Upper lobe of left lung (tissue), 6 donors: ENCODE data around the gene GALNT3. TPM values are rescaled to one million over a fixed set of nuclear protein-coding genes. Genes with fewer than 3 reads are reported as not detected.
A peak's percentile ranks its signal among the peaks of the same experiment; 100 is the strongest.

Experiments
- ATAC-seq, 2 donors: fragments of 200-7000 bp; cut with Tn5 transposase; one replicate each; pipeline ENCODE4 v1.9.1; 2022; ENCODE audit warnings: mild to moderate bottlenecking in 2 of 2, moderate library complexity in 2 of 2; ENCODE audit not compliant: low FRiP score in 2 of 2
- DNase-seq, 2 donors: peaks; one replicate each; pipeline ENCODE4 v3.0.0-alpha.2; 2019 to 2020
- H3K27ac ChIP-seq, 4 donors: fragments of 200-600 bp; sonication (generic); one replicate each; pipeline ENCODE4 v1.5.1; 2016 to 2019
- H3K27me3 ChIP-seq, 4 donors: fragments of 200-600 bp; sonication (generic); one replicate each; pipeline ENCODE4 v1.5.1; 2017 to 2019
- H3K36me3 ChIP-seq, 4 donors: fragments of 200-600 bp; sonication (generic); one replicate each; pipeline ENCODE4 v1.5.1; 2016 to 2019
- H3K4me1 ChIP-seq, 4 donors: fragments of 200-600 bp; sonication (generic); one replicate each; pipeline ENCODE4 v1.5.1; 2018 to 2019
- H3K4me3 ChIP-seq, 4 donors: fragments of 200-600 bp; sonication (generic); one replicate each; pipeline ENCODE4 v1.5.1; 2017 to 2019; ENCODE audit warnings: mild to moderate bottlenecking in 2 of 4, moderate library complexity in 1 of 4
- H3K9me3 ChIP-seq, 4 donors: fragments of 200-600 bp; sonication (generic); one replicate each; pipeline ENCODE4 v1.5.1; 2018 to 2019
- EP300 ChIP-seq, 4 donors: sonication (generic); formaldehyde crosslinking; IDR thresholded peaks; one replicate each; pipeline ENCODE4 v1.5.1; 2017; ENCODE audit warnings: antibody characterized with exemption in 4 of 4, control low read depth in 2 of 4
- POLR2A ChIP-seq, 4 donors: fragments of 450-650 bp; IDR thresholded peaks; one replicate each; pipeline ENCODE4 v1.5.1; 2016 to 2017; ENCODE audit warnings: antibody characterized with exemption in 4 of 4, mild to moderate bottlenecking in 2 of 4
- POLR2AphosphoS5 ChIP-seq, 2 donors: sonication (generic); formaldehyde crosslinking; IDR thresholded peaks; one replicate each; pipeline ENCODE4 v1.5.1; 2017; ENCODE audit warnings: antibody characterized with exemption in 2 of 2
- WGBS, 2 donors: methylation state at CpG; one replicate each; pipeline ENCODE4 v1.1.5; 2017 to 2018; 5-methylcytosine and 5-hydroxymethylcytosine counted together
- total RNA-seq, 6 donors: library from RNA; depleted of rRNA in 4 of 6; stranded (reverse); fragments of >200 nt in 4 of 6; gene quantifications; one replicate each; pipeline versions ENCODE4 v1.1.0 to v1.2.1, GENCODE V29; 2016 to 2021
- TF ChIP-seq, protein P1 (sequence below), 6 experiments: fragments of 450-650 bp in 4 of 6; fragments of 200-600 bp in 2 of 6; sonication (generic) in 2 of 6; IDR thresholded peaks; one replicate each; pipeline ENCODE4 v1.5.1; 2016 to 2019; ENCODE audit warnings: antibody characterized with exemption in 6 of 6
- donor health status: DM: no; HTN: no; CAD: no; lungs with moderate emphysema.
- donor health status: DM: no; HTN: yes; CAD: no; lungs with severe emphysema.

The GALNT3 gene
- 10 to 100 TPM; 14.9 to 52.3 (median 28.7) TPM for total RNA-seq

DNA sequence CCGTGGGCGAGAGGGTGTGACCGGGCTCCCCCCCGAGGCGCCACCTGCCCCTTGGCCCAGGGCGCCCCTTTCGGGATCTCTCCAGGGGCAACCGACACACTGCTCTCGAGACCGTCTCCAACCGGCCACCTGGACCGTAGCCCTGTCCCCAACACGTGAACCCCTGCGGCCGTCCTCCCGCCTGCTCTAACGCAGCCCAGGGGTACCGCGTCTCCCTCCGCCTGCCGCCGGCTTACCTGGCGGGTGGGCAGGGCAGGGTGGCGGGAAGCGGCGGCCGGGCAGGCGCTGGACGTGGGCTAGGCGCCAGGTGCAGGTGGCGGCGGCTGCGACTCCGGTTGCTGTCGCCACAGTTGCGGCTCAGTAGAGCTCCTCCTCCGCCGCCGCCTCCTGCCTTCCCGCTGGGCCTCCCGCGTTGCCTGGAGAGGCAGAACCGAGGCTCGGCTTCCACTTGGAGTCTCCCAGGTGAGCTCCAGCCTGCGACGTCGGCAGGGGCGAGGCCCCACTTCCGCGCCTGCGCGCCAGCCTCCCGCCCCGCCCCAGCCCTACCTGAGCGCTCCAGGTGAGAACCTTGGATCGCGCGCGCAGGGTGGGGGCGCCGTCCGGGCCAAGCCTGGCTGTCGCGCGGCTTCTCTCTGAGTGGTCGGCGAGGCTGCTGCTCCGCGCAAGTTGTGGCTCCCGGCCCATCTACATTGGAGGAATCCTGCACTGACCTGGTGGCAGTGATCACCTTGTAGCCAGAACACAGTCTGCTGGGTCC is at the start of gene GALNT3:
TSS of gene GALNT3 (minus strand) at position 469 of the 757 bp plus-strand sequence. CDS start 23,547 bp downstream, outside the sequence.
- DNase-seq (peak; percentile 94 to 96), ATAC-seq (peak; percentile 89 to 97)
- H3K9me3 ChIP-seq = no peaks in the 10 kb centered on the region
- TF ChIP-seq EP300 (IDR thresholded peaks at IDR 0.05) = no peak
- TF ChIP-seq, protein P1, sequence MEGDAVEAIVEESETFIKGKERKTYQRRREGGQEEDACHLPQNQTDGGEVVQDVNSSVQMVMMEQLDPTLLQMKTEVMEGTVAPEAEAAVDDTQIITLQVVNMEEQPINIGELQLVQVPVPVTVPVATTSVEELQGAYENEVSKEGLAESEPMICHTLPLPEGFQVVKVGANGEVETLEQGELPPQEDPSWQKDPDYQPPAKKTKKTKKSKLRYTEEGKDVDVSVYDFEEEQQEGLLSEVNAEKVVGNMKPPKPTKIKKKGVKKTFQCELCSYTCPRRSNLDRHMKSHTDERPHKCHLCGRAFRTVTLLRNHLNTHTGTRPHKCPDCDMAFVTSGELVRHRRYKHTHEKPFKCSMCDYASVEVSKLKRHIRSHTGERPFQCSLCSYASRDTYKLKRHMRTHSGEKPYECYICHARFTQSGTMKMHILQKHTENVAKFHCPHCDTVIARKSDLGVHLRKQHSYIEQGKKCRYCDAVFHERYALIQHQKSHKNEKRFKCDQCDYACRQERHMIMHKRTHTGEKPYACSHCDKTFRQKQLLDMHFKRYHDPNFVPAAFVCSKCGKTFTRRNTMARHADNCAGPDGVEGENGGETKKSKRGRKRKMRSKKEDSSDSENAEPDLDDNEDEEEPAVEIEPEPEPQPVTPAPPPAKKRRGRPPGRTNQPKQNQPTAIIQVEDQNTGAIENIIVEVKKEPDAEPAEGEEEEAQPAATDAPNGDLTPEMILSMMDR (IDR thresholded peaks at IDR 0.05) = peak in 2 of 6 experiments; percentile 6 to 10
- TF ChIP-seq POLR2A (IDR thresholded peaks at IDR 0.05) = peak in 3 of 4 donors; percentile 61 to 90 (median 77)
- TF ChIP-seq POLR2AphosphoS5 (IDR thresholded peaks at IDR 0.05) = peak in 1 of 2 donors; percentile 69
- peak within 1 kb of the TSS; percentile 2 to 71 (median 58) for H3K4me3 ChIP-seq
- peaks cover 0 to 4% (median 0%) of the 10 kb centered on the region in 4 donors for H3K27me3 ChIP-seq
- peaks cover 6 to 26% (median 13%) of the 10 kb centered on the region in 4 donors for H3K4me1 ChIP-seq
- H3K36me3 ChIP-seq = no peaks in the 10 kb centered on the region
- peak within 1 kb of the TSS; percentile 85 to 93 (median 90) for H3K27ac ChIP-seq
- WGBS, 2 donors = 0 to 2% methylated on average over 1 to 31 of the region's 70 CpGs

DNA sequence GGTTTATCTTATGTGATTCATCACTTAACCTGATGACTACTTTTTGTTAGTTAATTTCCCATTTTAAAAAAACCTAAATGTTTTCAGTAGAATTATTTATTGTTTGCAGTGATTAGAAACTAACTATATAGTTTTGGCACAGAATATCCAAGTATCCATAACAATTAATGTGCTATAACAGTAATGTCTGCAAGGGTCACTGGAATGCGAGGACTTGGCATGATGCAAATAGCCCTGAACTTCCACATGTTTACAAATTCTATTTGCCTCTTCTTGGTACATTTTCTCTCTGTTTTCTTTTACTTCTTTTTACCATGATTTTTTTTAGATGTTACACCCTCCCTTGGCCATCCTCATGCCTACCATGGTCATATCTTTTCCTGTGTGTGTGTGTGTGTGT is 49.3 kb upstream of the GALNT3 start:
- no peaks in the 10 kb centered on the region for H3K27me3 ChIP-seq
- WGBS, 2 donors = 87 to 89% methylated on average over 1 of the region's 1 CpG
- no peak for ATAC-seq

DNA sequence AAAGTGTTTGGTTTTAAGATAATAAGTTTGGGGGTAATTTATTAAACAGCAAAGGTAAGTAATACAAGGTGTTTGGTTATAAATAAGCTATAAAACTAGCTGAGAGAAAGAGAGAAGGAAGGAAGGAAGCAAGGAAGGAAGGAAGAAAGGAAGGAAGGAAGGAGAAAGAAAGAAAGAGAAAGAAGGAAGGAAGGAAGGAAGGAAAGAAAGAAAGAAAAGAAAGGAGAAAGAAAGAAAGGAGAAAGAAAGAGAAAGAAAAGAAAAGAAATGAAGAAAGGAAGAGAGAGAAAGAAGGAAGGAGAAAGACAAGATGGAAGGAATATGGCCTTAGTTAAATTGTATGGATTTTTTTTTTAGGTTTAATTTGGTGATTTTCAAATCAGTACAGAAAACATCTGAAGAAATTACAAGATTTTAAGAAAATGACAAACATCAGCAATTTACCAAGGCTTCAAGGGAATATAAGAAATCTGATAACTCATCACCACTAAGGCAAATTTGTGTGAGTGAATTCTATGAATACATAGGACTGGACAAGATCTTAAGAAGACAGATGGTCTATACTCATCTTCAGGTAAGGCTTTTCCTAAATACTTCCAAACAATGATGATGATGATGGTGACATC is 46.4 kb upstream of the GALNT3 start:
- DNase-seq (no peak), ATAC-seq (no peak)
- Histone ChIP-seq H3K9me3 (no peaks in the 10 kb centered on the region), H3K4me1 (no peaks in the 10 kb centered on the region), H3K36me3 (no peaks in the 10 kb centered on the region), H3K27ac (no peak overlapping the region), H3K4me3 (no peak overlapping the region), H3K27me3 (no peaks in the 10 kb centered on the region)
- TF ChIP-seq, protein P1 (IDR thresholded peaks at IDR 0.05) = no peak
- TF ChIP-seq EP300 (IDR thresholded peaks at IDR 0.05) (no peak), POLR2A (IDR thresholded peaks at IDR 0.05) (no peak), POLR2AphosphoS5 (IDR thresholded peaks at IDR 0.05) (no peak)

More for the DNA sequence above, 49.3 kb upstream of the GALNT3 start:
- DNase-seq = no peak
- Histone ChIP-seq H3K4me3 (no peak overlapping the region), H3K4me1 (no peaks in the 10 kb centered on the region), H3K9me3 (no peaks in the 10 kb centered on the region), H3K36me3 (no peaks in the 10 kb centered on the region), H3K27ac (no peak overlapping the region)
- TF ChIP-seq POLR2A (IDR thresholded peaks at IDR 0.05) = no peak
- TF ChIP-seq EP300 (IDR thresholded peaks at IDR 0.05) = no peak
- TF ChIP-seq, protein P1 (IDR thresholded peaks at IDR 0.05) = no peak
- TF ChIP-seq POLR2AphosphoS5 (IDR thresholded peaks at IDR 0.05) = no peak

DNA sequence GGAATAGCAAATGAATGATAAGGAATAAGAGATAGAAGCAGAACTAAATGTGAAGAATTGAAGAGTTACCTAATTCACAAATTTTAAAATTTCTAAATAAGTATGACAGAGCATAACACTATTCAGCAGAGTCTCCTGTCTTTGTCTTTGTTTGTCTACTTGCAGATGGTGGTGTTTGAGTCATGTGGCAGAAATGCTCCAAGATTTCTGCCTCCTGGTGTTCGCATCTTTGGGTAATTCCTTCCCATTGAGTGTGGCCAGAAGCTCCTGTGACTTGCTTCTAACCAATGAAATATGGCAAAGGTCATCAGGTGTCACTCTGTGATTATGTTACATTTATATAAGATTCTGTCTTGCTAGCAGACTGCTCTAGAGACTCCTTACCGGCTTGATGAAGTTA is 45.6 kb upstream of the GALNT3 start:
- Histone ChIP-seq H3K9me3 (no peaks in the 10 kb centered on the region), H3K36me3 (no peaks in the 10 kb centered on the region), H3K4me3 (no peak overlapping the region), H3K27me3 (no peaks in the 10 kb centered on the region), H3K4me1 (no peaks in the 10 kb centered on the region), H3K27ac (no peak overlapping the region)
- WGBS, 2 donors = 95 to 96% methylated on average over 2 of the region's 2 CpGs
- no peak for TF ChIP-seq POLR2AphosphoS5 (IDR thresholded peaks at IDR 0.05)
- TF ChIP-seq, protein P1 (IDR thresholded peaks at IDR 0.05) = no peak
- no peak for DNase-seq
- ATAC-seq = no peak
